Common myeloid progenitor, CD34-positive (primary cell): ENCODE measurements around the gene PAQR7.

Experiments
- CTCF ChIA-PET: fragments of 350-600 bp; sonication (Branson Sonifier 250); formaldehyde crosslinking; loops from one replicate; lab custom pipeline; 2021; ENCODE audit warnings: antibody characterized with exemption; lab: Charles Lee
- POLR2A ChIA-PET: fragments of 350-600 bp; sonication (Branson Sonifier 250); formaldehyde crosslinking; loops from one replicate; lab custom pipeline; 2021; ENCODE audit warnings: antibody characterized with exemption; lab: Charles Lee
- DNase-seq, 3 donors: peaks; one replicate each; pipeline versions ENCODE4 v3.0.0 to v3.0.0-alpha.2; 2013
- H3K27ac ChIP-seq, 2 experiments: 1 replicate in 1 of 2; 2 replicates in 1 of 2; pipeline ENCODE4 v1.7.0; 2013; ENCODE audit warnings: inconsistent platforms in 2 of 2, low read length in 2 of 2, mild to moderate bottlenecking in 2 of 2, low read depth in 1 of 2, moderate library complexity in 1 of 2; ENCODE audit not compliant: severe bottlenecking in 2 of 2, insufficient read depth in 1 of 2, poor library complexity in 1 of 2
- H3K27me3 ChIP-seq, 5 experiments: replicated peaks in 2 of 5; 1 replicate in 3 of 5; 2 replicates in 2 of 5; pipeline versions ENCODE4 v1.6.1 to v1.7.0; 2013; ENCODE audit warnings: low read length in 4 of 5, mild to moderate bottlenecking in 2 of 5, moderate library complexity in 2 of 5, inconsistent platforms in 1 of 5; ENCODE audit not compliant: insufficient read depth in 5 of 5, control insufficient read depth in 4 of 5
- H3K36me3 ChIP-seq, 4 experiments: 1 replicate in 2 of 4; 2 replicates in 2 of 4; pipeline versions ENCODE4 v1.6.1 to v1.7.0; 2013; ENCODE audit warnings: low read length in 3 of 4, control low read depth in 1 of 4, mild to moderate bottlenecking in 1 of 4; ENCODE audit not compliant: control insufficient read depth in 4 of 4, insufficient read depth in 4 of 4
- H3K4me1 ChIP-seq, 4 experiments: 1 replicate in 3 of 4; 2 replicates in 1 of 4; pipeline versions ENCODE4 v1.6.1 to v1.7.1; 2013; ENCODE audit warnings: low read length in 3 of 4, mild to moderate bottlenecking in 3 of 4, control low read depth in 1 of 4, inconsistent platforms in 1 of 4, moderate library complexity in 1 of 4; ENCODE audit not compliant: control insufficient read depth in 4 of 4, insufficient read depth in 4 of 4; ENCODE audit errors: control extremely low read depth in 1 of 4
- H3K4me3 ChIP-seq, 7 experiments: 1 replicate in 4 of 7; 2 replicates in 3 of 7; pipeline versions ENCODE4 v1.5.1 to v1.7.0; 2013; ENCODE audit warnings: mild to moderate bottlenecking in 7 of 7, low read length in 6 of 7, moderate library complexity in 6 of 7, inconsistent platforms in 2 of 7, low read depth in 2 of 7, control low read depth in 1 of 7; ENCODE audit not compliant: insufficient read depth in 4 of 7, control insufficient read depth in 1 of 7; ENCODE audit errors: extremely low read depth in 1 of 7
- H3K9me3 ChIP-seq, 5 experiments: 1 replicate in 4 of 5; 2 replicates in 1 of 5; pipeline versions ENCODE4 v1.6.1 to v1.7.1; 2013; ENCODE audit warnings: low read length in 4 of 5, mild to moderate bottlenecking in 2 of 5, inconsistent platforms in 1 of 5, low read depth in 1 of 5, moderate library complexity in 1 of 5; ENCODE audit not compliant: control insufficient read depth in 4 of 5, insufficient read depth in 2 of 5; ENCODE audit errors: control extremely low read depth in 1 of 5
- WGBS: methylation state at CpG from one replicate; pipeline ENCODE4 v1.1.5; 2013; ENCODE audit not compliant: insufficient coverage; 5-methylcytosine and 5-hydroxymethylcytosine counted together

Gene PAQR7

GRCh38 chr1:25902462-25902861, 27.0 kb upstream of the PAQR7 start:
- no peak for DNase-seq
- no peaks in the 10 kb centered on the region for H3K27me3 ChIP-seq
- H3K27ac ChIP-seq: peak overlapping the region in 1 of 2 experiments; percentile 22
- CTCF ChIA-PET: interaction anchor here (0.7 to 20.1 kb wide), 10 partner anchors 11 to 107 kb away, joined by 3 to 368 read pairs (median 3); partner anchors contain the start of gene PAFAH2
- no peaks in the 10 kb centered on the region for H3K9me3 ChIP-seq
- H3K4me1 ChIP-seq: peaks cover 8 to 29% (median 21%) of the 10 kb centered on the region in 4 experiments
- H3K4me3 ChIP-seq: no peak overlapping the region
- POLR2A ChIA-PET: interaction anchor here (1.0 kb wide), 1 partner anchor 96 kb away, joined by 4 read pairs; the partner anchor contains the start of gene PAFAH2
- no CpG with 5 or more reads among the region's 3 CpGs for WGBS
- peaks cover 21 to 71% (median 42%) of the 10 kb centered on the region in 4 experiments for H3K36me3 ChIP-seq

DNA sequence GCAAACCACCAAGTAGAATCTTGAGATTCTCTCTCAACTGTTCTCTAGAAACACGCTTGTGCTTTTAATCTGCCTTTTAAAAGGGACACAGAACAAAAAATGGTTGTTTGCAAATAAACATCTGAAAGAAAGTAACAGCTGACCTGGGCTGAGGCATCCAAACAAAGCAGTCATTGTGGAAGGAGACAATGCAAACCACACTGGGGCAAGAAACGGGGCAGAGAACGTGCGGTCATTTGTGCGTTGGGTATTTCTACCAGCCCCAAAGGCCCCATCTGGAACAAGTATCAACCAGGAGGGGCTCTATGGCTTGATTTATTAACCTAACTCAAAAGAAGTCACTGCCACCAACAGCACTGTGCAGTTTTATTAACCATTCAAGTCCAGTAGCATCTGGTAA, 24.7 kb upstream of the PAQR7 start:
- Histone ChIP-seq H3K27me3 (no peaks in the 10 kb centered on the region), H3K9me3 (no peaks in the 10 kb centered on the region), H3K27ac (peak overlapping the region in 1 of 2 experiments; percentile 21), H3K4me1 (peaks cover 8 to 26% (median 18%) of the 10 kb centered on the region in 4 experiments), H3K36me3 (peaks cover 23 to 83% (median 49%) of the 10 kb centered on the region in 4 experiments), H3K4me3 (no peak overlapping the region)
- POLR2A ChIA-PET: interaction anchor here (0.9 to 1.5 kb wide), 2 partner anchors 97 to 98 kb away, joined by 3 to 5 read pairs; partner anchors contain the start of gene PAFAH2
- no peak for DNase-seq
- CTCF ChIA-PET: interaction anchor here (0.6 to 20.1 kb wide), 6 partner anchors 8 to 470 kb away, joined by 3 to 368 read pairs (median 4); partner anchors contain the start of gene PAFAH2
- WGBS: 90% methylated on average over 3 of the region's 5 CpGs

DNA sequence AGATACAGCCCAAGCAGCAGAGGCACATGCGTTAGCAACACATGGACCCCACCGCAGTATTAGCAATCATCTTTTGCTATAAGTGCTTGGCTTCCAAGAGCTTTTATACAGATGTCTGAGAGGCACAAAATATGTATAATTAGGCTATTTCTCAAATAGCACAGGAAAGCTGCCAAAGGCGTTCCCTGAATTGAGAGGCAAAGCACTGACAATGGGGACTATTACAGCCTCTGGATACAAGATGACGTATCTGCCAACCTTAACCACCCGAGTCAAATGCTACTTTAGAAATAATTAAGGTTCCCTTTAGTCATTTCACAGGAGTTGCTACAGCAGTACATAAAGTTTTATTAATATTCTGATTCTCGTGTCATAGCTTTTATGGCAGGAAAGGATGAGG, 24.3 kb upstream of the PAQR7 start:
- WGBS: 97% methylated on average over 4 of the region's 6 CpGs
- H3K9me3 ChIP-seq: no peaks in the 10 kb centered on the region
- ChIA-PET CTCF (interaction anchor here (1.0 to 20.1 kb wide), 3 partner anchors 12 to 99 kb away, joined by 3 to 368 read pairs (median 4); partner anchors contain the start of gene PAFAH2), POLR2A (interaction anchor here (0.9 kb wide), 1 partner anchor 98 kb away, joined by 5 read pairs; the partner anchor contains the start of gene PAFAH2)
- H3K27ac ChIP-seq: peak overlapping the region in 1 of 2 experiments; percentile 21
- no peak overlapping the region for H3K4me3 ChIP-seq
- H3K27me3 ChIP-seq: no peaks in the 10 kb centered on the region
- peaks cover 23 to 83% (median 49%) of the 10 kb centered on the region in 4 experiments for H3K36me3 ChIP-seq
- DNase-seq: no peak
- H3K4me1 ChIP-seq: peaks cover 8 to 24% (median 17%) of the 10 kb centered on the region in 4 experiments

GRCh38 chr1:25898223-25899015, 22.9 kb upstream of the PAQR7 start:
- Histone ChIP-seq H3K4me1 (peaks cover 0 to 10% (median 4%) of the 10 kb centered on the region in 4 experiments), H3K27me3 (no peaks in the 10 kb centered on the region), H3K9me3 (no peaks in the 10 kb centered on the region), H3K4me3 (no peak overlapping the region), H3K27ac (no peak overlapping the region), H3K36me3 (peaks cover 22 to 79% (median 55%) of the 10 kb centered on the region in 4 experiments)
- whole genome bisulfite sequencing: 97% methylated on average over 6 of the region's 11 CpGs
- ChIA-PET CTCF (interaction anchor here (0.6 to 20.1 kb wide), 5 partner anchors 9 to 136 kb away, joined by 3 to 368 read pairs (median 3); partner anchors contain the start of gene PAFAH2), POLR2A (no interaction called here)
- DNase-seq: no peak

GRCh38 chr1:25897754-25898153, 22.2 kb upstream of the PAQR7 start:
- no peak overlapping the region for H3K27ac ChIP-seq
- no peak overlapping the region for H3K4me3 ChIP-seq
- H3K4me1 ChIP-seq: peaks cover 0 to 6% (median 1%) of the 10 kb centered on the region in 4 experiments
- peaks cover 17 to 72% (median 54%) of the 10 kb centered on the region in 4 experiments for H3K36me3 ChIP-seq
- H3K27me3 ChIP-seq: no peaks in the 10 kb centered on the region
- WGBS: 98% methylated on average over 4 of the region's 5 CpGs
- CTCF ChIA-PET: interaction anchor here (0.6 to 20.1 kb wide), 4 partner anchors 92 to 136 kb away, joined by 3 to 368 read pairs (median 24); partner anchors contain the start of gene PAFAH2
- no peaks in the 10 kb centered on the region for H3K9me3 ChIP-seq
- POLR2A ChIA-PET: no interaction called here
- DNase-seq: no peak

DNA sequence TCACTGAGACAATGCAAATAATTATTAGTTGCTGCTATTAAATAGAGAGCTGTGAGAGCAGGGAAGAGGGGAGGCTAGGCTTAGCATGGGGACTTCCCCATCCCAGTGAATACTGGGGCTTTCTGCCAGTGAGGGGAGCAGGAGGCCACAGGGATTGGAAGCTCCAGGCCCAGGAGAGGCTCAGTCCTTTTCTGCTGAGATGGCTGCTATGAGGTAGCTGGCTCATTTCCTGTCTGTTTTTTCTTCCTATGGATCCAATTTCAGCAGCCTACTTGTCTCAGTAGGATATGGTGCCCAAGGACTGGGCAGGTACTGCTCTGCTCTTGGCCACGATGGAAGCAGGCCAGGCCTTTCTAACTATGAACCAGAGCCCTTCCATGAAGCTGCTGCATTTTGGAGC, 20.8 kb upstream of the PAQR7 start:
- ChIA-PET CTCF (interaction anchor here (0.6 to 20.1 kb wide), 29 partner anchors 8 to 230 kb away, joined by 3 to 368 read pairs (median 4); partner anchors contain the start of genes PAFAH2 and PAQR7), POLR2A (interaction anchor here (1.2 kb wide), 1 partner anchor 101 kb away, joined by 7 read pairs; the partner anchor contains the start of gene PAFAH2)
- H3K27me3 ChIP-seq: no peaks in the 10 kb centered on the region
- 100% methylated on average over 1 of the region's 1 CpG for WGBS
- no peaks in the 10 kb centered on the region for H3K9me3 ChIP-seq
- H3K27ac ChIP-seq: peak overlapping the region in 1 of 2 experiments; percentile 17
- DNase-seq: no peak
- peaks cover 15 to 63% (median 47%) of the 10 kb centered on the region in 4 experiments for H3K36me3 ChIP-seq
- H3K4me1 ChIP-seq: peaks cover 0 to 6% (median 1%) of the 10 kb centered on the region in 4 experiments
- no peak overlapping the region for H3K4me3 ChIP-seq
